Left lung (tissue), 10 donors: Measurements from ENCODE around the gene OR11H7. TPM values are rescaled to one million over a fixed set of nuclear protein-coding genes. Genes with fewer than 3 reads are reported as not detected.
"Not testable (repeated sequence)": the region's sequence is repeated elsewhere in the genome, so short reads cannot be mapped to it uniquely, and the experiment has no call there.

ENCODE experiments used
- ATAC-seq: fragments of 200-7000 bp; cut with Tn5 transposase; one replicate; pipeline ENCODE4 v1.9.1; 2020; ENCODE audit warnings: moderate library complexity
- DNase-seq, 4 donors: peaks; one replicate each; pipeline ENCODE4 v3.0.0-alpha.2; 2013 to 2020
- H3K27ac ChIP-seq, 2 donors: fragments of 200-600 bp; sonication (generic) in 1 of 2; one replicate each; pipeline versions ENCODE4 v1.5.0 to v1.8.0; 2020 to 2021
- H3K27me3 ChIP-seq, 2 donors: fragments of 200-600 bp; sonication (generic) in 1 of 2; one replicate each; pipeline versions ENCODE4 v1.5.0 to v1.8.0; 2020 to 2021
- H3K36me3 ChIP-seq, 2 donors: fragments of 200-600 bp; sonication (generic) in 1 of 2; one replicate each; pipeline versions ENCODE4 v1.5.0 to v1.8.0; 2020 to 2021
- H3K4me1 ChIP-seq, 2 donors: fragments of 200-600 bp; one replicate each; pipeline ENCODE4 v1.8.0; 2021
- H3K4me3 ChIP-seq, 2 donors: fragments of 200-600 bp; sonication (generic) in 1 of 2; one replicate each; pipeline versions ENCODE4 v1.5.0 to v1.8.0; 2020 to 2021; ENCODE audit warnings: mild to moderate bottlenecking in 1 of 2
- H3K9me3 ChIP-seq, 2 donors: fragments of 200-600 bp; sonication (generic) in 1 of 2; one replicate each; pipeline versions ENCODE4 v1.5.0 to v1.8.0; 2020 to 2021
- CTCF ChIP-seq, 2 donors: fragments of 200-600 bp; sonication (generic) in 1 of 2; IDR thresholded peaks; one replicate each; pipeline versions ENCODE4 v1.5.0 to v1.8.0; 2021; ENCODE audit warnings: antibody characterized with exemption in 2 of 2
- intact Hi-C, 2 donors: fragments of 100-400 bp; cut with DNase I; formaldehyde crosslinking; loops; one replicate each; pipeline versions ENCODE4 v1.11.2 to v1.14.2; 2022
- polyA plus RNA-seq, 6 donors: library from polyadenylated mRNA; unstranded; fragments of 120-200 nt; gene quantifications; one replicate each; pipeline ENCODE4 v1.2.1, GENCODE V29; 2013; ENCODE audit not compliant: insufficient read length in 6 of 6
- total RNA-seq, 2 donors: library from RNA; stranded (reverse); fragmentation: NEBNext Ultra II Directional; extraction: Animal tissue kit (Norgen Biotek cat#: 25700); gene quantifications; one replicate each; pipeline ENCODE4 v1.2.1, GENCODE V29; 2021
- donor health status: DM: no; HTN: yes; CAD: no.
- donor health status: DM: no; HTN: no; CAD: no.

Gene OR11H7
- total and polyA plus RNA-seq, 8 donors, result 0.32 to 0.98 (median 0.75) TPM; not detected in 2

- intact Hi-C loops, result no loop called here
- DNase-seq, result no peak
Observed at GRCh38 chr14:20198991-20199390, 29.8 kb upstream of the OR11H7 start.

GRCh38 chr14:20204721-20205120 is 24.1 kb upstream of the OR11H7 start:
- intact Hi-C loops, result no loop called here
- ATAC-seq (no peak), DNase-seq (no peak)
- no peaks in the 10 kb centered on the region for H3K9me3 ChIP-seq
- no peak overlapping the region for H3K27ac ChIP-seq
- H3K4me3 ChIP-seq, result no peak overlapping the region
- H3K4me1 ChIP-seq, result no peaks in the 10 kb centered on the region
- no peaks in the 10 kb centered on the region for H3K27me3 ChIP-seq
- no peak for TF ChIP-seq CTCF (IDR thresholded peaks at IDR 0.05)
- no peaks in the 10 kb centered on the region for H3K36me3 ChIP-seq

More at GRCh38 chr14:20198991-20199390, 29.8 kb upstream of the OR11H7 start:
- no peaks in the 10 kb centered on the region for H3K9me3 ChIP-seq
- no peaks in the 10 kb centered on the region for H3K27me3 ChIP-seq
- H3K4me1 ChIP-seq, result no peaks in the 10 kb centered on the region
- ATAC-seq, result no peak
- no peak for TF ChIP-seq CTCF (IDR thresholded peaks at IDR 0.05)
- no peak overlapping the region for H3K4me3 ChIP-seq
- no peak overlapping the region for H3K27ac ChIP-seq
- no peaks in the 10 kb centered on the region for H3K36me3 ChIP-seq

- Histone ChIP-seq H3K4me1 (no peaks in the 10 kb centered on the region), H3K27me3 (no peaks in the 10 kb centered on the region), H3K4me3 (no peak overlapping the region), H3K27ac (no peak overlapping the region), H3K9me3 (no peaks in the 10 kb centered on the region), H3K36me3 (no peaks in the 10 kb centered on the region)
- TF ChIP-seq CTCF (IDR thresholded peaks at IDR 0.05), result no peak
- no peak for ATAC-seq
- no peak for DNase-seq
- intact Hi-C loops, result no loop called here
Observed at GRCh38 chr14:20209595-20209994, 19.2 kb upstream of the OR11H7 start.

- H3K27ac ChIP-seq, H3K9me3 ChIP-seq, intact Hi-C loops, H3K4me1 ChIP-seq, ATAC-seq, DNase-seq, H3K36me3 ChIP-seq, H3K4me3 ChIP-seq, H3K27me3 ChIP-seq: not testable (repeated sequence)
Observed at GRCh38 chr14:20212406-20212805, 16.4 kb upstream of the OR11H7 start.

- DNase-seq (no peak), ATAC-seq (no peak)
- intact Hi-C loops, result no loop called here
Observed at GRCh38 chr14:20215196-20215595, 13.6 kb upstream of the OR11H7 start.

More at GRCh38 chr14:20215196-20215595, 13.6 kb upstream of the OR11H7 start:
- Histone ChIP-seq H3K36me3 (no peaks in the 10 kb centered on the region), H3K27ac (no peak overlapping the region), H3K4me3 (no peak overlapping the region), H3K4me1 (no peaks in the 10 kb centered on the region), H3K9me3 (no peaks in the 10 kb centered on the region), H3K27me3 (no peaks in the 10 kb centered on the region)
- TF ChIP-seq CTCF (IDR thresholded peaks at IDR 0.05), result no peak
